ENCODE results near the gene SAMD11. TPM values are rescaled to one million over a fixed set of nuclear protein-coding genes. Genes with fewer than 3 reads are reported as not detected.

The SAMD11 gene
- total and polyA plus RNA-seq, 2 of the 8 experiments (the other 6 are each of a cell fraction or from before 2014, with no cell fraction given) = 0.18 to 0.30 TPM

DNA sequence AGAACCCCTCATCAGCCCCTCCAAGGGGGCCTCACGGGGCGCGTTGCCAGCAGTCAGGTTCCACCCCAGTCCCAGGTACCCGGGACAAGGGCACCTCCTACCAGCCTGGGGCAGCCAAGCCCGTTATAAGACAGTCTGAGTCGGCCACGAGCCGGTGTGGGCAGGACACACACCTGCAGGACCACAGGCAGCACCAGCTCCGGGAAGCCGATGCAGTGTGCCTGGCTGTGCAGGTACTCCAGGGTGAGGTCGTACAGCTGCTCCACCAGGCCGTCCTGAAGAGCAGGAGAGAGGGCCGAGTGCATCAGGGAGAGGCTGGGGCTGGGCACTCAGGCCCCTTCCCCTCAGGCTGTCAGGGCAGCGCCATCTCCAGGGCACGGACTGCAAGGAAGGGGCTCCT is 24.2 kb downstream of the SAMD11 start (continued):
- TF ChIP-seq USF2 (IDR thresholded peaks at IDR 0.05; ENCODE audit: low read length) (no peak), POLR2A (IDR thresholded peaks at IDR 0.05; ENCODE audit: control extremely low read depth in 1 of 2, low read depth in 2 of 2, low read length in 2 of 2) (no peak), BACH1 (IDR thresholded peaks at IDR 0.05; ENCODE audit: low read length) (no peak), SIN3A (conservative IDR thresholded peaks at IDR 0.05 in 1 of 2, IDR thresholded peaks at IDR 0.05 in 1 of 2; ENCODE audit: low read depth in 1 of 2, low read length in 2 of 2) (no peak), EP300 (IDR thresholded peaks at IDR 0.05; ENCODE audit: borderline replicate concordance in 1 of 2, low read depth in 2 of 2, low read length in 2 of 2) (no peak), ATF2 (IDR thresholded peaks at IDR 0.05; ENCODE audit: low read length) (no peak), TEAD4 (IDR thresholded peaks at IDR 0.05; ENCODE audit: low read depth, low read length) (no peak), CHD2 (IDR thresholded peaks at IDR 0.05; ENCODE audit: low read length) (no peak), RNF2 (IDR thresholded peaks at IDR 0.05; ENCODE audit: borderline replicate concordance, low read depth, low read length, missing control alignments, poor library complexity, severe bottlenecking) (no peak)
